ENCODE data around the gene LDHAL6A. TPM values are rescaled to one million over a fixed set of nuclear protein-coding genes. Genes with fewer than 3 reads are reported as not detected.
A peak's percentile ranks its signal among the peaks of the same experiment; 100 is the strongest.

The LDHAL6A gene
- total and polyA plus RNA-seq, 2 of the 13 experiments (the other 11 are each of a cell fraction or from before 2014, with no cell fraction given), result not detected

- TF ChIP-seq ZNF407 (CRISPR knock-in tag; IDR thresholded peaks at IDR 0.05; ENCODE audit: not compliant biosample characterization) (no peak), LRRFIP1 (CRISPR knock-in tag; conservative IDR thresholded peaks at IDR 0.05) (no peak), ZNF549 (CRISPR knock-in tag; IDR thresholded peaks at IDR 0.05) (no peak), ZNF605 (CRISPR knock-in tag; IDR thresholded peaks at IDR 0.05) (no peak), ZNF383 (CRISPR knock-in tag; IDR thresholded peaks at IDR 0.05; ENCODE audit: borderline replicate concordance) (no peak), ZFP36L1 (CRISPR knock-in tag; IDR thresholded peaks at IDR 0.05) (peak; percentile 54; the same call in 1 of the 2 replicates), FLYWCH1 (CRISPR knock-in tag; IDR thresholded peaks at IDR 0.05) (no peak), ZNF749 (CRISPR knock-in tag; IDR thresholded peaks at IDR 0.05; ENCODE audit: borderline replicate concordance) (no peak), TERF1 (CRISPR knock-in tag; IDR thresholded peaks at IDR 0.05) (no peak), ZNF414 (CRISPR knock-in tag; IDR thresholded peaks at IDR 0.05) (no peak), PBX2 (CRISPR knock-in tag; IDR thresholded peaks at IDR 0.05) (no peak), ZNF781 (CRISPR knock-in tag; IDR thresholded peaks at IDR 0.05; ENCODE audit: borderline replicate concordance, not compliant biosample characterization) (no peak)
These were observed 46.9 kb upstream of the LDHAL6A start (continued) for GRCh38 chr11:18408558-18409291.

Measured in HepG2 (cell line).